WTC11 (cell line): Measurements from ENCODE around the gene DDN. TPM values are rescaled to one million over a fixed set of nuclear protein-coding genes. Genes with fewer than 3 reads are reported as not detected.

ENCODE experiments used
- ATAC-seq: fragments of 200-7000 bp; cut with Tn5 transposase; 2 replicates; pipeline ENCODE4 v1.10.0; 2021; ENCODE audit warnings: mild to moderate bottlenecking, moderate library complexity
- CTCF ChIA-PET: fragments of 300-600 bp; sonication (Branson Sonifier 250); formaldehyde crosslinking; loops from one replicate; lab custom pipeline; 2021; ENCODE audit warnings: antibody characterized with exemption; lab: Charles Lee
- POLR2A ChIA-PET: fragments of 350-600 bp; sonication (Branson Sonifier 250); formaldehyde crosslinking; loops from one replicate; lab custom pipeline; 2021; ENCODE audit warnings: antibody characterized with exemption; lab: Charles Lee
- DNase-seq: peaks from one replicate; pipeline ENCODE4 v3.0.0; 2021; ENCODE audit warnings: low spot score
- H3K27ac Mint-ChIP-seq: 2 replicates; pipeline ENCODE4 v1.8.0; 2021; ENCODE audit warnings: mixed read lengths
- H3K27me3 Mint-ChIP-seq: 2 replicates; pipeline ENCODE4 v1.8.0; 2021; ENCODE audit warnings: low read depth, mild to moderate bottlenecking, moderate library complexity, mixed read lengths
- H3K36me3 Mint-ChIP-seq: 2 replicates; pipeline ENCODE4 v1.8.0; 2021; ENCODE audit warnings: mixed read lengths
- H3K4me1 Mint-ChIP-seq: 2 replicates; pipeline ENCODE4 v1.8.0; 2022; ENCODE audit warnings: mixed read lengths
- H3K4me3 Mint-ChIP-seq: 2 replicates; pipeline ENCODE4 v1.8.0; 2021; ENCODE audit warnings: mild to moderate bottlenecking, moderate library complexity, mixed read lengths
- H3K9me3 Mint-ChIP-seq: 2 replicates; pipeline ENCODE4 v1.8.0; 2021; ENCODE audit warnings: mixed read lengths
- CREM ChIP-seq: sonication (generic); formaldehyde crosslinking; IDR thresholded peaks from 2 replicates; pipeline ENCODE4 v1.8.1; 2022; ENCODE audit warnings: mild to moderate bottlenecking, missing genetic modification reagents, moderate library complexity
- E2F5 ChIP-seq: sonication (generic); formaldehyde crosslinking; IDR thresholded peaks from 2 replicates; pipeline ENCODE4 v1.8.1; 2022; ENCODE audit warnings: mild to moderate bottlenecking, moderate library complexity, missing genetic modification reagents
- EMX1 ChIP-seq: fragments of 250-450 bp; sonication (Bioruptor Pico); IDR thresholded peaks from 2 replicates; pipeline ENCODE4 v1.8.0; 2021; ENCODE audit warnings: mild to moderate bottlenecking
- ESRRA ChIP-seq: sonication (generic); formaldehyde crosslinking; IDR thresholded peaks from 2 replicates; pipeline ENCODE4 v1.8.1; 2022; ENCODE audit warnings: mild to moderate bottlenecking, missing genetic modification reagents, borderline replicate concordance
- FOXK1 ChIP-seq: sonication (generic); formaldehyde crosslinking; IDR thresholded peaks from 2 replicates; pipeline ENCODE4 v1.8.0; 2022; ENCODE audit warnings: mild to moderate bottlenecking, moderate library complexity, missing genetic modification reagents
- FOXP1 ChIP-seq: sonication (generic); formaldehyde crosslinking; IDR thresholded peaks from 2 replicates; pipeline ENCODE4 v1.8.0; 2022; ENCODE audit warnings: missing genetic modification reagents, mild to moderate bottlenecking, moderate library complexity, borderline replicate concordance
- GRHL2 ChIP-seq: fragments of 250-450 bp; sonication (Bioruptor Pico); IDR thresholded peaks from 2 replicates; pipeline ENCODE4 v1.8.0; 2022; ENCODE audit warnings: mild to moderate bottlenecking, moderate library complexity; ENCODE audit not compliant: insufficient replicate concordance, severe bottlenecking
- IRF2 ChIP-seq: sonication (generic); formaldehyde crosslinking; IDR thresholded peaks from 2 replicates; pipeline ENCODE4 v1.8.0; 2022; ENCODE audit warnings: low read depth, missing genetic modification reagents, borderline replicate concordance
- NFE2L1 ChIP-seq: sonication (generic); formaldehyde crosslinking; IDR thresholded peaks from 2 replicates; pipeline ENCODE4 v1.8.1; 2023; ENCODE audit warnings: missing genetic modification reagents
- RELA ChIP-seq: sonication (generic); formaldehyde crosslinking; IDR thresholded peaks from 2 replicates; pipeline ENCODE4 v1.8.1; 2022; ENCODE audit warnings: missing genetic modification reagents, mild to moderate bottlenecking, borderline replicate concordance
- SP1 ChIP-seq: sonication (generic); formaldehyde crosslinking; conservative IDR thresholded peaks from 2 replicates; pipeline ENCODE4 v1.8.1; 2022; ENCODE audit warnings: missing genetic modification reagents
- TP53 ChIP-seq: sonication (generic); formaldehyde crosslinking; IDR thresholded peaks from 2 replicates; pipeline ENCODE4 v1.8.1; 2023; ENCODE audit warnings: mild to moderate bottlenecking, missing genetic modification reagents
- ZBTB21 ChIP-seq: sonication (generic); formaldehyde crosslinking; IDR thresholded peaks from 2 replicates; pipeline ENCODE4 v1.8.1; 2023; ENCODE audit warnings: mild to moderate bottlenecking, missing genetic modification reagents, borderline replicate concordance
- ZMAT4 ChIP-seq: fragments of 250-450 bp; sonication (Bioruptor Pico); IDR thresholded peaks from 2 replicates; pipeline ENCODE4 v1.9.0; 2021; ENCODE audit warnings: mild to moderate bottlenecking
- ZNF121 ChIP-seq: sonication (generic); formaldehyde crosslinking; IDR thresholded peaks from 2 replicates; pipeline ENCODE4 v1.8.0; 2023; ENCODE audit warnings: missing genetic modification reagents
- ZNF138 ChIP-seq: sonication (generic); formaldehyde crosslinking; conservative IDR thresholded peaks from 2 replicates; pipeline ENCODE4 v1.8.1; 2022; ENCODE audit warnings: mild to moderate bottlenecking, moderate library complexity, missing genetic modification reagents
- ZNF219 ChIP-seq: sonication (generic); formaldehyde crosslinking; IDR thresholded peaks from 2 replicates; pipeline ENCODE4 v1.8.0; 2023; ENCODE audit warnings: missing genetic modification reagents, mild to moderate bottlenecking, borderline replicate concordance
- ZNF232 ChIP-seq: sonication (generic); formaldehyde crosslinking; IDR thresholded peaks from 2 replicates; pipeline ENCODE4 v1.8.0; 2022; ENCODE audit warnings: mild to moderate bottlenecking, missing genetic modification reagents
- total RNA-seq: library from RNA; stranded (reverse); gene quantifications from 3 replicates; pipeline ENCODE4 v1.2.3, GENCODE V29; 2021
- TF ChIP-seq, protein P1 (sequence below): fragments of 250-450 bp; sonication (Bioruptor Pico); conservative IDR thresholded peaks from 2 replicates; pipeline ENCODE4 v1.9.0; 2021; ENCODE audit warnings: mild to moderate bottlenecking
- TF ChIP-seq, protein P2 (sequence below): fragments of 250-450 bp; sonication (Bioruptor Pico); IDR thresholded peaks from 2 replicates; pipeline ENCODE4 v1.9.0; 2021; ENCODE audit warnings: mild to moderate bottlenecking
- TF ChIP-seq, protein P3 (sequence below): sonication (generic); formaldehyde crosslinking; IDR thresholded peaks from 2 replicates; pipeline ENCODE4 v1.8.1; 2023; ENCODE audit warnings: mild to moderate bottlenecking, missing genetic modification reagents, moderate library complexity
- TF ChIP-seq, protein P4 (sequence below): sonication (generic); formaldehyde crosslinking; IDR thresholded peaks from 2 replicates; pipeline ENCODE4 v1.8.0; 2022; ENCODE audit warnings: mild to moderate bottlenecking, missing genetic modification reagents

The DDN gene
- total RNA-seq, 1 experiment from 2014 or later = 0.33 TPM

DNA sequence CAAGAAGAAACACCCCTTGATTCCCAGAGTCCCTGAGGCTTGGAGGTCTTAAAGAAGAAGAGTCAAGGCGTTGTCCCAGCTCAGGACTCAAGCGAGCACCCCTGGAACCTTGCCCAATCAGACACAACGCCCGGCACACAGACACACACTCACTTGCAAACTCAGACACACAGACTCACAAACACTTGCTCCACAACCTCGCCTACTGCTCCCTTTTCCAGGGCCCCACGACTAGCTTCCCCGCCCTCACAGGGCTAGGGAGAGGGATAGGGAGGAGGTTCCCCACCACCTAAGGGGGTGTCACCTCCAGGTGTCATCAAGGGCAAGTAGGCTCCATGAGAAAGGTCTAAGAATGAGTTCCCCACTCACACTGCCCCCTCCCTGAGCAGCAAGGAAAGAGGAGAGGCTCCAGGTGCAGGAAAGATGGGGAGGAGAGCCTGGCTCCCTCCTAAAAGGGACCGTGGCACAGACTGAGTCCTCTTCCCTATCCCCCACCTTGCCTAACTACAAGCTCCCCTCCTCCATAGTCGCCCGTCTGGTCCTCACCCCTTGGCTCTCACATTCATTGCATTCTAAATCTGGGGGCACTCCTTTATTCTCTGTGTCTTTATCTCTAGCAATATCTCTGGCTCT is 28.4 kb downstream of the DDN start:
- Mint-ChIP-seq H3K9me3 (no peaks in the 10 kb centered on the region), H3K27me3 (peaks cover 97% of the 10 kb centered on the region), H3K4me1 (peaks cover 47% of the 10 kb centered on the region), H3K27ac (no peak overlapping the region), H3K36me3 (no peaks in the 10 kb centered on the region), H3K4me3 (peak overlapping the region; percentile 86)
- TF ChIP-seq ZNF121 (CRISPR knock-in tag) (no peak), ZNF138 (CRISPR knock-in tag) (no peak), IRF2 (CRISPR knock-in tag) (no peak), NFE2L1 (CRISPR knock-in tag) (no peak), SP1 (CRISPR knock-in tag) (no peak)
- TF ChIP-seq, protein P1, sequence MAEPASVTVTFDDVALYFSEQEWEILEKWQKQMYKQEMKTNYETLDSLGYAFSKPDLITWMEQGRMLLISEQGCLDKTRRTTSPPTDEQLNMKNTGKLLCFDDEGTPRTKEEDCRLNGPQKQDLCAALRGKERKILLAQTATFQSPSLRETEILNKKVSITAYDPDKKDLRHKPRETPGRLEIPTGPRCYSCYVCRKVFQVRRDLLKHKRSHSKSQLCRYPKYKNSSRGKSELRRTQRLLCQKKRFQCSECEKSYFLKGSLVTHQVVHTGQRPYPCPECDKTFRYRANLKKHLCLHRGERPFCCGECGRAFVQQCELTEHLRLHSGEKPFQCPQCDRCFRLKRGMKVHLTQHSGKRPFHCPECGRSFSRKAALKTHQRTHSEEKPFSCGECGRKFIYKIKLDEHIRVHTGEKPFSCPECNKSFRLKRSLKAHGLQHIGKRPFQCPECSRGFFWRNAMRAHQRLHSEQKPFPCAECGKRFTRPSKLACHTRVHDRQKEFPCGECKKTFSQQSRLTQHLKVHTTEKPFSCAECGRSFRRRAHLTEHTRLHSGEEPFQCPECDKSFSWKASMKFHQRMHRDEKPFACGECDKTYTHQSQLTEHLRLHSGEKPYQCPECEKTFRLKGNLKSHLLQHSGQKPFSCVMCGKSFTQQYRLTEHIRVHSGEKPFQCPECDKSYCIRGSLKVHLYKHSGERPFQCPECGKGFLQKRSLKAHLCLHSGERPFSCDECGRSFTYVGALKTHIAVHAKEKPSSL = no peak
- TF ChIP-seq, protein P2, sequence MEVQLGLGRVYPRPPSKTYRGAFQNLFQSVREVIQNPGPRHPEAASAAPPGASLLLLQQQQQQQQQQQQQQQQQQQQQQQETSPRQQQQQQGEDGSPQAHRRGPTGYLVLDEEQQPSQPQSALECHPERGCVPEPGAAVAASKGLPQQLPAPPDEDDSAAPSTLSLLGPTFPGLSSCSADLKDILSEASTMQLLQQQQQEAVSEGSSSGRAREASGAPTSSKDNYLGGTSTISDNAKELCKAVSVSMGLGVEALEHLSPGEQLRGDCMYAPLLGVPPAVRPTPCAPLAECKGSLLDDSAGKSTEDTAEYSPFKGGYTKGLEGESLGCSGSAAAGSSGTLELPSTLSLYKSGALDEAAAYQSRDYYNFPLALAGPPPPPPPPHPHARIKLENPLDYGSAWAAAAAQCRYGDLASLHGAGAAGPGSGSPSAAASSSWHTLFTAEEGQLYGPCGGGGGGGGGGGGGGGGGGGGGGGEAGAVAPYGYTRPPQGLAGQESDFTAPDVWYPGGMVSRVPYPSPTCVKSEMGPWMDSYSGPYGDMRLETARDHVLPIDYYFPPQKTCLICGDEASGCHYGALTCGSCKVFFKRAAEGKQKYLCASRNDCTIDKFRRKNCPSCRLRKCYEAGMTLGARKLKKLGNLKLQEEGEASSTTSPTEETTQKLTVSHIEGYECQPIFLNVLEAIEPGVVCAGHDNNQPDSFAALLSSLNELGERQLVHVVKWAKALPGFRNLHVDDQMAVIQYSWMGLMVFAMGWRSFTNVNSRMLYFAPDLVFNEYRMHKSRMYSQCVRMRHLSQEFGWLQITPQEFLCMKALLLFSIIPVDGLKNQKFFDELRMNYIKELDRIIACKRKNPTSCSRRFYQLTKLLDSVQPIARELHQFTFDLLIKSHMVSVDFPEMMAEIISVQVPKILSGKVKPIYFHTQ (CRISPR knock-in tag) = no peak
- DNase-seq = no peak
- POLR2A ChIA-PET = interaction anchor here (0.5 to 1.6 kb wide), 2 partner anchors 14 to 105 kb away, joined by 3 to 4 read pairs; partner anchors contain the start of genes ARF3 and RND1
- ATAC-seq = 0 out of 2 replicates have a peak, but pooled peaks have one; percentile 3
- CTCF ChIA-PET = interaction anchor here (0.6 to 11.0 kb wide), 14 partner anchors 11 to 377 kb away, joined by 3 to 164 read pairs (median 8); partner anchors contain the start of genes ARF3, DDN, FKBP11 and PRKAG1

GRCh38 chr12:48969833-48970701 is 29.1 kb downstream of the DDN start:
- peak; percentile 48 for DNase-seq
- peak; percentile 3; the same call in 1 of the 2 replicates for ATAC-seq
- POLR2A ChIA-PET = interaction anchor here (0.5 to 1.6 kb wide), 2 partner anchors 13 to 104 kb away, joined by 3 to 4 read pairs; partner anchors contain the start of genes ARF3 and RND1
- Mint-ChIP-seq H3K27ac (no peak overlapping the region), H3K36me3 (no peaks in the 10 kb centered on the region), H3K9me3 (no peaks in the 10 kb centered on the region), H3K4me3 (peak overlapping the region; percentile 86), H3K27me3 (peaks cover 89% of the 10 kb centered on the region), H3K4me1 (peaks cover 54% of the 10 kb centered on the region)
- CTCF ChIA-PET = interaction anchor here (0.7 to 11.0 kb wide), 12 partner anchors 11 to 151 kb away, joined by 3 to 164 read pairs (median 13); partner anchors contain the start of genes ARF3, DDN and WNT1
- TF ChIP-seq FOXP1 (CRISPR knock-in tag) (peak; percentile 65; the same call in 1 of the 2 replicates), GRHL2 (CRISPR knock-in tag) (no peak), ZNF232 (CRISPR knock-in tag) (no peak), CREM (CRISPR knock-in tag) (no peak), ZNF138 (CRISPR knock-in tag) (0 out of 2 replicates have a peak, but pooled peaks have one; percentile 55), TP53 (CRISPR knock-in tag) (peak; percentile 80), FOXK1 (CRISPR knock-in tag) (no peak), ZNF219 (CRISPR knock-in tag) (no peak), E2F5 (0 out of 2 replicates have a peak, but pooled peaks have one; percentile 28), ZMAT4 (CRISPR knock-in tag) (no peak), EMX1 (no peak), ZBTB21 (CRISPR knock-in tag) (0 out of 2 replicates have a peak, but pooled peaks have one; percentile 17), RELA (CRISPR knock-in tag) (no peak; the same call in 1 of the 2 replicates), ESRRA (CRISPR knock-in tag) (no peak)
- TF ChIP-seq, protein P3, sequence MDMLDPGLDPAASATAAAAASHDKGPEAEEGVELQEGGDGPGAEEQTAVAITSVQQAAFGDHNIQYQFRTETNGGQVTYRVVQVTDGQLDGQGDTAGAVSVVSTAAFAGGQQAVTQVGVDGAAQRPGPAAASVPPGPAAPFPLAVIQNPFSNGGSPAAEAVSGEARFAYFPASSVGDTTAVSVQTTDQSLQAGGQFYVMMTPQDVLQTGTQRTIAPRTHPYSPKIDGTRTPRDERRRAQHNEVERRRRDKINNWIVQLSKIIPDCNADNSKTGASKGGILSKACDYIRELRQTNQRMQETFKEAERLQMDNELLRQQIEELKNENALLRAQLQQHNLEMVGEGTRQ = 0 out of 2 replicates have a peak, but pooled peaks have one; percentile 8
- TF ChIP-seq, protein P4, sequence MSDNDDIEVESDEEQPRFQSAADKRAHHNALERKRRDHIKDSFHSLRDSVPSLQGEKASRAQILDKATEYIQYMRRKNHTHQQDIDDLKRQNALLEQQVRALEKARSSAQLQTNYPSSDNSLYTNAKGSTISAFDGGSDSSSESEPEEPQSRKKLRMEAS (CRISPR knock-in tag) = peak; percentile 73
